ENCODE measurements around the gene RACGAP1. TPM values are rescaled to one million over a fixed set of nuclear protein-coding genes. Genes with fewer than 3 reads are reported as not detected.

RACGAP1 gene
- total and polyA plus RNA-seq, 2 of the 8 experiments (the other 6 are each of a cell fraction or from before 2014, with no cell fraction given) = 18.0 to 66.3 TPM

DNA sequence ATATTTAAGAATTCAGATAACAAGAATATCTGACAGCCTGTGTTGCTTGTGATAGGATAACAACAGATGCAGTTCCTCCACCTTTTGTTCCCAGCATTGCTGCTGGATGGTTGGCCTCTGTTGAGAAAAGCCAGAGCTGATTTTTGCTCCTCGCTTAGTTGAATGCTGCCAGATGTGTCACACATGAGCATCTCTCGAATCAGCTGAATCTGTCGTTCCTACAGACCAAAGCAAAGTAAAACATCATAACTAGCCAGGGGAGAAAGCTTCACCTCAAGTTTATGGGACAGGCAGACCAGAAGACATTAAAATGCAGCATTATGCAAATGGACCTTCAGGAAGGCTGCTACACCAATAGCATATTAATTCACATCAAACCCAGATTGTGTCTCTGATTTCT lies 20.1 kb downstream of the RACGAP1 start:
- no peak overlapping the region for H2AK5ac ChIP-seq (ENCODE audit: low read depth, low read length)
- no peak overlapping the region for H4K8ac ChIP-seq (ENCODE audit: extremely low read depth, insufficient read depth, low read length)
- H4K20me1 ChIP-seq (replicated peaks in 1 of 2; ENCODE audit: control insufficient read depth in 1 of 2, insufficient read depth in 2 of 2, low read length in 2 of 2) = no peaks in the 10 kb centered on the region
- H3K18ac ChIP-seq (ENCODE audit: extremely low read depth, low read length) = no peak overlapping the region
- H3K36me3 ChIP-seq (ENCODE audit: control insufficient read depth in 2 of 4, insufficient read depth in 4 of 4, low read length in 3 of 4) = peaks cover 4 to 40% (median 28%) of the 10 kb centered on the region in 4 experiments
- H3K23ac ChIP-seq (ENCODE audit: insufficient read length) = no peak overlapping the region
- H4K5ac ChIP-seq (ENCODE audit: insufficient read length, low read depth, low read length) = no peak overlapping the region
- no peak overlapping the region for H4K91ac ChIP-seq (replicated peaks; ENCODE audit: insufficient read length, low read length)
- no peak overlapping the region for H3K9ac ChIP-seq (replicated peaks in 1 of 4; ENCODE audit: extremely low read depth in 1 of 4, low read depth in 3 of 4, low read length in 3 of 4)
- H3K27me3 ChIP-seq (replicated peaks in 1 of 4; ENCODE audit: control insufficient read depth in 3 of 4, extremely low read depth in 1 of 4, insufficient read depth in 3 of 4, low read length in 3 of 4) = no peaks in the 10 kb centered on the region
- no peak for FAIRE-seq
- H3K27ac ChIP-seq (ENCODE audit: low read depth, low read length) = no peak overlapping the region
- H3K4me2 ChIP-seq (ENCODE audit: insufficient read depth in 1 of 2, low read depth in 2 of 2, low read length in 2 of 2) = no peak overlapping the region
- no peaks in the 10 kb centered on the region for H3K79me1 ChIP-seq (ENCODE audit: low read depth, low read length)
- POLR2A ChIA-PET (ENCODE audit: partially characterized antibody) = interaction anchor here (2.3 kb wide), 1 partner anchor 9 kb away, joined by 6 read pairs; no protein-coding TSS in a partner anchor
- CTCF ChIA-PET (ENCODE audit: partially characterized antibody) = interaction anchor here (1.4 to 3.3 kb wide), 2 partner anchors 17 to 50 kb away, joined by 4 to 18 read pairs; no protein-coding TSS in a partner anchor
- H2BK5ac ChIP-seq (ENCODE audit: low read depth, low read length) = no peak overlapping the region
- no peak overlapping the region for H3K14ac ChIP-seq (ENCODE audit: insufficient read length)
- H3K4me3 ChIP-seq (ENCODE audit: extremely low read depth in 1 of 4, insufficient read depth in 2 of 4, low read depth in 3 of 4, low read length in 4 of 4) = no peak overlapping the region
- no peak overlapping the region for H2BK120ac ChIP-seq (replicated peaks; ENCODE audit: low read depth, low read length)
- H3K4ac ChIP-seq (replicated peaks; ENCODE audit: insufficient read length, low read depth, low read length) = no peak overlapping the region
- no peak overlapping the region for H3K56ac ChIP-seq (replicated peaks; ENCODE audit: insufficient read length, low read depth, low read length)
- no peak overlapping the region for H2BK12ac ChIP-seq (ENCODE audit: low read depth, low read length)
- TF ChIP-seq FOSL1 (IDR thresholded peaks at IDR 0.05; ENCODE audit: insufficient read depth, low read depth, low read length) = no peak
- no peak overlapping the region for H2AFZ ChIP-seq (ENCODE audit: low read length)
- 97% methylated on average over 3 of the region's 3 CpGs; no CpG with 5 or more reads in 1 of the 2 experiments for WGBS, 2 experiments (ENCODE audit: extremely low coverage in 1 of 2, insufficient coverage in 1 of 2, insufficient read length in 1 of 2, insufficient replicate concordance in 2 of 2, low coverage in 1 of 2, low lambda C conversion rate in 2 of 2, missing lambda C conversion rate in 1 of 2)
- no peak overlapping the region for H2BK15ac ChIP-seq (ENCODE audit: low read length)
- DNase-seq (ENCODE audit: low read depth in 1 of 2, low spot score in 2 of 2) = no peak
- no peak overlapping the region for H2BK20ac ChIP-seq (ENCODE audit: low read length)
- no peaks in the 10 kb centered on the region for H3K4me1 ChIP-seq (replicated peaks in 1 of 4; ENCODE audit: control insufficient read depth in 3 of 4, insufficient read depth in 4 of 4, low read length in 3 of 4)
- no peaks in the 10 kb centered on the region for H3K9me3 ChIP-seq (ENCODE audit: insufficient read depth in 2 of 2, low read depth in 1 of 2, low read length in 1 of 2)
- no peaks in the 10 kb centered on the region for H3K23me2 ChIP-seq (ENCODE audit: low read depth, low read length)
- no peaks in the 10 kb centered on the region for H3K79me2 ChIP-seq (ENCODE audit: control insufficient read depth in 1 of 2, insufficient read depth in 2 of 2, low read length in 2 of 2)
